ENCODE results near the gene SLC26A2.

- TF ChIP-seq CTCF (IDR thresholded peaks at IDR 0.05), result no peak
- no peak for TF ChIP-seq POLR2A (IDR thresholded peaks at IDR 0.05)
Observed at GRCh38 chr5:149937610-149938009, 22.9 kb upstream of the SLC26A2 start.
